GM23248 (cell line): ENCODE data around the gene STAMBPL1. TPM values are rescaled to one million over a fixed set of nuclear protein-coding genes. Genes with fewer than 3 reads are reported as not detected.

Experiments
- DNase-seq: peaks from one replicate; pipeline ENCODE4 v3.0.0-alpha.2; 2015
- H2AFZ ChIP-seq: fragments of 200-600 bp; sonication (generic); 2 replicates; pipeline ENCODE4 v1.6.1; 2016; ENCODE audit warnings: antibody characterized with exemption
- H3F3A ChIP-seq: fragments of 200-600 bp; sonication (generic); 2 replicates; pipeline ENCODE4 v1.6.1; 2016; ENCODE audit warnings: mild to moderate bottlenecking, antibody characterized with exemption, mixed run types; ENCODE audit not compliant: insufficient read depth
- H3K27ac ChIP-seq: fragments of 200-600 bp; sonication (generic); 2 replicates; pipeline ENCODE4 v1.5.1; 2016; ENCODE audit warnings: mild to moderate bottlenecking
- H3K27me3 ChIP-seq: fragments of 200-600 bp; sonication (generic); replicated peaks from 2 replicates; pipeline ENCODE4 v1.6.1; 2016; ENCODE audit warnings: mild to moderate bottlenecking; ENCODE audit not compliant: insufficient read depth
- H3K36me3 ChIP-seq: fragments of 200-600 bp; sonication (generic); 2 replicates; pipeline ENCODE4 v1.6.1; 2016; ENCODE audit warnings: low read depth, mild to moderate bottlenecking
- H3K4me1 ChIP-seq: fragments of 200-600 bp; sonication (generic); 2 replicates; pipeline ENCODE4 v1.6.1; 2016; ENCODE audit warnings: mild to moderate bottlenecking; ENCODE audit not compliant: insufficient read depth
- H3K4me2 ChIP-seq: fragments of 200-600 bp; sonication (generic); one replicate; pipeline ENCODE4 v1.6.1; 2016; ENCODE audit warnings: mild to moderate bottlenecking; ENCODE audit not compliant: unreplicated experiment
- H3K4me3 ChIP-seq: fragments of 200-600 bp; sonication (generic); 2 replicates; pipeline ENCODE4 v1.5.1; 2016; ENCODE audit warnings: mild to moderate bottlenecking
- H3K79me2 ChIP-seq: fragments of 200-600 bp; sonication (generic); 2 replicates; pipeline ENCODE4 v1.6.1; 2016; ENCODE audit warnings: mild to moderate bottlenecking; ENCODE audit not compliant: insufficient read depth
- H3K9ac ChIP-seq: fragments of 200-600 bp; sonication (generic); 2 replicates; pipeline ENCODE4 v1.6.1; 2016; ENCODE audit warnings: mild to moderate bottlenecking
- H3K9me2 ChIP-seq: fragments of 200-600 bp; sonication (generic); 2 replicates; pipeline ENCODE4 v1.6.1; 2016; ENCODE audit warnings: mixed run types, mild to moderate bottlenecking, moderate library complexity; ENCODE audit not compliant: insufficient read depth
- H3K9me3 ChIP-seq: fragments of 200-600 bp; sonication (generic); one replicate; pipeline ENCODE4 v1.6.1; 2017; ENCODE audit warnings: low read depth
- H4K20me1 ChIP-seq: fragments of 200-600 bp; sonication (generic); 2 replicates; pipeline ENCODE4 v1.6.0; 2016; ENCODE audit not compliant: insufficient read depth
- EZH2 ChIP-seq: fragments of 200-600 bp; sonication (generic); IDR thresholded peaks from 2 replicates; pipeline ENCODE4 v1.6.1; 2018; ENCODE audit warnings: antibody characterized with exemption, mild to moderate bottlenecking; ENCODE audit not compliant: insufficient read depth, poor library complexity, severe bottlenecking
- EZH2phosphoT487 ChIP-seq: fragments of 200-600 bp; sonication (generic); IDR thresholded peaks from 2 replicates; pipeline ENCODE4 v1.6.1; 2018; ENCODE audit warnings: antibody characterized with exemption, moderate library complexity, mild to moderate bottlenecking, low read depth; ENCODE audit not compliant: insufficient read depth
- whole genome bisulfite sequencing, 2 experiments: methylation state at CpG; one replicate each; pipeline ENCODE4 v1.1.6; 2015 to 2017; ENCODE audit warnings: low lambda C conversion rate in 2 of 2, low coverage in 1 of 2; ENCODE audit errors: missing lambda C conversion rate in 2 of 2; 5-methylcytosine and 5-hydroxymethylcytosine counted together
- in situ Hi-C: fragments of 300-500 bp; cut with MboI; formaldehyde crosslinking; loops from 2 replicates; pipeline ENCODE4 v1.15.0; 2020
- polyA plus RNA-seq: library from polyadenylated mRNA; unstranded; fragments of >200 nt; fragmentation: Nextera tagmentation; extraction: Ambion mirVana; gene quantifications from 2 replicates; pipeline ENCODE4 v1.2.1, GENCODE V29; 2016
- total RNA-seq: library from RNA; depleted of rRNA; stranded (reverse); fragments of >200 nt; shearing (Covaris generic); gene quantifications from 2 replicates; pipeline ENCODE4 v1.2.3, GENCODE V29; 2014

STAMBPL1 gene
- total and polyA plus RNA-seq, 2 experiments from 2014 or later, result 13.3 to 23.9 TPM

DNA sequence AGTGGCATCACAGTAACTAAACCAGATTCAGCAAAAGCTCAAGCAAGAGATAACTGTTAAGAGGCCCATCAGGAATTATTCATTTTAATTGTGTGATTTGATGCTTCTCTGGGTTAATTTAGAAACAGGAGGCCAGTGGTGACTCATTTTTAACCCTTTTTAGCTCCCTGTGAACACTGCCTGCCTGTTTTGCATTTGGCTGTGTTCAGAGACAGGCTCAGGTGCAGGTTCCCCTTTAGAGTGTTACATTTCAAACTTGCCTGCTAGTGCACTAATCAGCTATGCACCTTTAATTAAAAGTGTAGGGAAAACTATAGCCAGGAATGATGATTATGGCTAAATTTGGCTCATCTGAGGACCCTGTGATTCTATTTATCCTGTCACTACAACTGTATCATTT, 6.5 kb downstream of the STAMBPL1 start:
- no peak overlapping the region for H3K9ac ChIP-seq
- H3K9me2 ChIP-seq, result no peaks in the 10 kb centered on the region
- no peaks in the 10 kb centered on the region for H4K20me1 ChIP-seq
- H3K27me3 ChIP-seq, result no peaks in the 10 kb centered on the region
- H3K4me3 ChIP-seq, result no peak overlapping the region
- H3K79me2 ChIP-seq, result peaks cover 80% of the 10 kb centered on the region
- no peaks in the 10 kb centered on the region for H3K36me3 ChIP-seq
- peaks cover 33% of the 10 kb centered on the region for H3F3A ChIP-seq
- no peak overlapping the region for H2AFZ ChIP-seq
- peaks cover 65% of the 10 kb centered on the region for H3K4me1 ChIP-seq
- H3K4me2 ChIP-seq, result no peak overlapping the region
- H3K9me3 ChIP-seq, result no peaks in the 10 kb centered on the region
- no peak for DNase-seq
- H3K27ac ChIP-seq, result no peak overlapping the region
- TF ChIP-seq EZH2, result no peak
- TF ChIP-seq EZH2phosphoT487, result no peak
- in situ Hi-C loops, result no loop called here

- Histone ChIP-seq H3K4me2 (no peak overlapping the region), H3K36me3 (no peaks in the 10 kb centered on the region), H3K9me2 (no peaks in the 10 kb centered on the region), H3K27me3 (no peaks in the 10 kb centered on the region), H3K27ac (no peak overlapping the region), H3F3A (peaks cover 40% of the 10 kb centered on the region), H3K9me3 (no peaks in the 10 kb centered on the region), H3K9ac (no peak overlapping the region), H2AFZ (no peak overlapping the region), H3K4me1 (peaks cover 66% of the 10 kb centered on the region), H3K79me2 (peaks cover 67% of the 10 kb centered on the region), H3K4me3 (no peak overlapping the region), H4K20me1 (no peaks in the 10 kb centered on the region)
- no peak for DNase-seq
- in situ Hi-C loops, result no loop called here
- TF ChIP-seq EZH2phosphoT487, result no peak
- TF ChIP-seq EZH2, result no peak
Observed at GRCh38 chr10:88888810-88889445, 8.9 kb downstream of the STAMBPL1 start.

DNA sequence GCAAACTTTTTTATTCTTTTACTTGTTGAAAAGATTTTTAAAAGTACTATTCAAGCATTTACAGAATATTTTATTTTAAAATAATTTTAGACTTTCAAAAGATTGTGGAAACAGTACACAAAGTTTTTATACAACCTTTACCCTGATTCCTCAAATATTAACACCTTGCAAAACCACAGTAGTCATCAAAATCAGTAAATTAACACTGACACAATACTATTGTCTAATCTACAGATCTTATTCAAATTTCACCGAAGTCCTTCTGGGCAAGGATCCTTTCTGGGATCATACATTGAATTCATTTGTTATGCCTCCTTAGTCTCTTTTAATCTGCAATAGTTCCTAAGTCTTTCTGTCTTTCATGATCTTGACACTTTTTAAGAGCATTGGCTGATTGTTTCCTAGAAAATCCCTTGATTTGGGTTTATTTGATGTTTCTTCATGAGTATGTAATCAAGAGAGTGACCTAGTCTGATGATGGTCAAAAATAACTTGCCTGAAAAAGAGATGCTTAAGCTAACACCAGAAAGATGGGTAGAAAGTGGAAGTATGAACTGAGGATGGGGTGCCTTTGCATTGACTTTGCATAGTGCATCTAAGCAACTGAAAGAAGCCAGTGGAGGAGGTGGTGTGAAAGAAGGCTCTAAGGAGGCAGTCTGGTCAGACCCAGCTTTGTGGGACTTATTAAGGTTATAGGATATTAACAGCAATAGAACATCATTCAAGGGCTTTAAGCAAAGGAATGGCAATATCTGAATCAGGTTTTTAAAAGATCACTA, 9.7 kb downstream of the STAMBPL1 start:
- 90 to 97% methylated on average over 1 of the region's 1 CpG for WGBS, 2 experiments
- H4K20me1 ChIP-seq, result no peaks in the 10 kb centered on the region
- no peaks in the 10 kb centered on the region for H3K27me3 ChIP-seq
- no peaks in the 10 kb centered on the region for H3K36me3 ChIP-seq
- in situ Hi-C loops, result no loop called here
- no peak overlapping the region for H3K27ac ChIP-seq
- no peak overlapping the region for H2AFZ ChIP-seq
- TF ChIP-seq EZH2phosphoT487 (no peak), EZH2 (no peak)
- DNase-seq, result no peak
- H3K4me2 ChIP-seq, result no peak overlapping the region
- peaks cover 59% of the 10 kb centered on the region for H3K79me2 ChIP-seq
- H3F3A ChIP-seq, result peaks cover 47% of the 10 kb centered on the region
- peaks cover 69% of the 10 kb centered on the region for H3K4me1 ChIP-seq
- H3K9me2 ChIP-seq, result no peaks in the 10 kb centered on the region
- H3K4me3 ChIP-seq, result no peak overlapping the region
- H3K9me3 ChIP-seq, result no peaks in the 10 kb centered on the region
- H3K9ac ChIP-seq, result no peak overlapping the region

- H3K4me2 ChIP-seq, result peak overlapping the region; percentile 44
- H3K27me3 ChIP-seq, result no peaks in the 10 kb centered on the region
- peaks cover 47% of the 10 kb centered on the region for H3F3A ChIP-seq
- TF ChIP-seq EZH2phosphoT487 (no peak), EZH2 (no peak)
- in situ Hi-C loops, result no loop called here
- H3K27ac ChIP-seq, result peak overlapping the region; percentile 54; the same call in 1 of the 2 replicates
- H3K79me2 ChIP-seq, result peaks cover 58% of the 10 kb centered on the region
- no peaks in the 10 kb centered on the region for H3K9me2 ChIP-seq
- no peaks in the 10 kb centered on the region for H4K20me1 ChIP-seq
- DNase-seq, result no peak
- no peak overlapping the region for H2AFZ ChIP-seq
- H3K9me3 ChIP-seq, result no peaks in the 10 kb centered on the region
- no peak overlapping the region for H3K9ac ChIP-seq
- H3K4me1 ChIP-seq, result peaks cover 80% of the 10 kb centered on the region
- no peaks in the 10 kb centered on the region for H3K36me3 ChIP-seq
- 0 out of 2 replicates have a peak overlapping the region, but pooled peaks have one; percentile 1 for H3K4me3 ChIP-seq
- WGBS, 2 experiments, result 89 to 97% methylated on average over 4 of the region's 4 CpGs
Observed at GRCh38 chr10:88890681-88891381, 10.8 kb downstream of the STAMBPL1 start.
